HG02623 (cell line): Measurements from ENCODE around the gene RABGEF1.
"Not testable (repeated sequence)": the region's sequence is repeated elsewhere in the genome, so short reads cannot be mapped to it uniquely, and the experiment has no call there.

Source experiments
- ATAC-seq: cut with Tn5 transposase; IDR thresholded peaks from one replicate; pipeline ENCODE4 v1.9.1; 2021; ENCODE audit warnings: moderate library complexity; ENCODE audit not compliant: unreplicated experiment

The RABGEF1 gene

GRCh38 chr7:66735154-66735553, 5.4 kb upstream of the RABGEF1 start:
- ATAC-seq: no peak

GRCh38 chr7:66735850-66736249, 4.7 kb upstream of the RABGEF1 start:
- ATAC-seq: no peak

DNA sequence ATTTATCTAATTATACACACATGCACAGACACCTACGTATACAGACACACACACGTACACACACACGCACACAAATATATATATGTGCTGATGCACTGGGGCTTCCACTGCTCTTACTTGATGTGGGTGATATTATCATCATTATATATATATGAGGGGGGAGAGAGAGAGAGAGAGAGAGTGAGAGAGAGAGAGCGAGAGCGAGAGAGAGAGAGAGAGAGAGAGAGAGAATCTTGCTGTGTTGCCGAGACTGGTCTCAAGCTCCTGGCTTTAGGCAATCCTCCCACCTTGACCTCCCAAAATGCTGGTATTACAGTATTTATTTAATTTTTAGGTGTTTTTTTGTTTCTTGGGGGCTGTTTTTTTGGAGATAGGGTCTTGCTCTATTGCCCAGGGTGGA, 3.6 kb upstream of the RABGEF1 start:
- no peak for ATAC-seq

GRCh38 chr7:66737667-66738066, 2.9 kb upstream of the RABGEF1 start:
- ATAC-seq: no peak

- no peak for ATAC-seq
These were observed 1.1 kb upstream of the RABGEF1 start for GRCh38 chr7:66739477-66739876.

- no peak for ATAC-seq
These were observed 606 bp upstream of the RABGEF1 start for GRCh38 chr7:66739953-66740301.

- ATAC-seq: peak; percentile 33
These were observed 612 bp downstream of the RABGEF1 start for GRCh38 chr7:66740980-66741709.

GRCh38 chr7:66741710-66742049, 1.1 kb downstream of the RABGEF1 start:
- ATAC-seq: no peak

DNA sequence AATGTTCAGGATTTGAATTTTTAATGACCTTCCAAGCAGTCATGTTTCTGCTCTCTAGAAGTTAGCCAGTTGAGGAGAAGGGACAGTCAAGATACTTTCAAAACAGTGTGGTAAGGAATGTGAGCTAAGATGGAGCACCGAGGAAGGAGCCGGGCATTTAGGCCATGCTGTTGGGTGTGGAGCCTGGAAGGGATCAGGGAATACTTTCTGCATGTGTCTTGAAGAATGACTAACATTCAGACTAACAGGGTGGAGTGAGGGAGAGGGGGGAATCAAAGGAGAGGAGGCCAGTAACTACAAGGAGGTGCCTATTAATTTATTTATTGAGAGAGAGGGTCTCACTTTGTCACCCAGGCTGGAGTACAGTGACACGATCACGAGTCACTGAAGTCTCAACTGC, 1.8 kb downstream of the RABGEF1 start:
- ATAC-seq: not testable (repeated sequence)

DNA sequence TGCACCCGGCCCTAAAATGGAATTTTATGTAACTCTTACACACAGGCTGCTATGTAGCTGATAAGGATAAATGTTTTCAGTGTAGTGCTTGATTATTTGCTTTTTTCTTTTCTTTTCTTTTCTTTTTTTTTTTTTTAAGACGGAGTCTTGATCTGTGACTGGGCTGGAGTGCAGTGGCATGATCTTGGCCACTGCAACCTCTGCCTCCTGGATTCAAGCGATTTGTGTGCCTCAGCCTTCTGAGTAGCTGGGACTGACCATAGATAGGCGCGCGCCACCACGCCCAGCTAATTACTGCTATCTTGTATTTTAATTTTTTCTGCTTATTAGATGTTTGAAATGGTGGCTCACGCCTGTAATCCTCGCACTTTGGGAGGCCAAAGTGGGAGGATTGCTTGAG, 3.4 kb downstream of the RABGEF1 start:
- ATAC-seq: no peak

GRCh38 chr7:66747385-66747784, 6.9 kb downstream of the RABGEF1 start:
- ATAC-seq: no peak

- ATAC-seq: no peak
These were observed 7.5 kb downstream of the RABGEF1 start for GRCh38 chr7:66747881-66748511.

DNA sequence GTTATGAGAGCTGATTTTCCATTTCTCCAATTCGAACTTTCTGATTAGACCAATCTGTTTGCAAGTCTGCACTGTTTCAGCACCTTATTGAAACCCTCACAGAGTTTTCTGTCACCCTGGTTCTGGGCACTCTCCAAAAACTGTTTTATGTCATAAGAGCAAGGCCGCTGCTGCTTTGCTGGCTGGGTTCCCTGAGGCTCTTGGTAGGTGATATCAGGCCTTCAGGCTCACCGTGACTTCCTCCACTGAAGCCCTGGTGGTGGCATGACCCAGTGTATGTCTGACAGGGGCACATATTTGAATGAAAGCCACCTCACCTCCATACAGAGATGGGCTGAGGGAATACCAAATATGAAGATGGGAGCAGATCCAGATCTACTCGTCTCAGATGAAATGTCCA, 8.3 kb downstream of the RABGEF1 start:
- ATAC-seq: no peak

DNA sequence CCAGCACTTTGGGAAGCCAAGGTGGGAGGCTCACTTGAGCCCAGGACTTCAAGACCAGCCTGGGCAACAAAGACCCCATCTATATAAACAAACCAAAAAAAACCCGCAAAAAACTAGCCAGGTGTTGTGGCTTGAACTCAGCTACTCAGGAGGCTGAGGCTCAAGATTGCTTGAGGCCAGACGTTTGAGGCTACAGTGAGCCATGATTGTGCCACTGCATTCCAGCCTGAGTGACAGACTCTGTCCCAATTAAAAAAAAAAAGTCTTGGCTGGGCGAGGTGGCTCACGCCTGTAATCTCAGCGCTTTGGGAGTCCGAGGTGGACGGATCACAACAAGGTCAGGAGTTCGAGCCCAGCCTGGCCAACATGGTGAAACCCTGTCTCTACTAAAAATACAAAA, 11.4 kb downstream of the RABGEF1 start:
- no peak for ATAC-seq

DNA sequence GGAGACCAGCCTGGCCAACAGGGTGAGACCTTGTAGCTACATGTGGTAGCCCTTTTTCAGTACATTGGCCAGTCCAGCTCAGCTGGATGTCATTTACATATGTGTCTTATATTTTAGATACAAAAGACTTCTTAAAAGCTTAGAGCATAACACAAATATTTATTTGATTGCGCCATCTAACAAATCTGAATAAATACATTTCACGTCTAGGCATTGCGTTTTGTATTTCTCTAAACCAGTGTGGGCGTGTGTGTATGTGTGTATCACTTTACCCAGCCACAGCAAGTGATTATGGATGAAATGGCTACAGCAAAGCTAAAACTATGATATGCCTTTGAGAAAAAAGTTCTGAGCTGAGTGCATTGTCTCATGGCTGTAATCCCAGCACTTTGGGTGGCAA, 14.0 kb downstream of the RABGEF1 start:
- ATAC-seq: no peak

GRCh38 chr7:66755059-66755458, 14.5 kb downstream of the RABGEF1 start:
- ATAC-seq: not testable (repeated sequence)

DNA sequence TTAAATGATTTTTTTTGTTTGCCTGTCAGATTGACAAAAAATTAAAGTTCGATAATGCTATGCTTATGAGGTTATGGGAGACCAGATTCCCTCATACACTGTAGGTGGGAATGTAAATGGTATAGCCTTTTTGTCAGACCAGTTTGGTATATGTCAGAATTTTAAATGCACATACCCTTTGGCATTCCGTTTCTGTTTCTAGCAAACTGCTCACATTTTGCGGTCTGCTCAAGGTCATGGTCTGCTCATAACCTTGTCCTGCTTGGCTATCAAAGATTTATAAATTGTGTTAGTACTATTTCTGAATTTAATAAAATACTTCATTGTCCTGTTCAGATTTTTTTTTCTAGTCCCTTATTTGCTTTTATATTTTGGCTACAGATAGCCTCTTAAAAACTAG, 15.7 kb downstream of the RABGEF1 start:
- not testable (repeated sequence) for ATAC-seq

- ATAC-seq: no peak
These were observed 16.4 kb downstream of the RABGEF1 start for GRCh38 chr7:66756889-66757288.

DNA sequence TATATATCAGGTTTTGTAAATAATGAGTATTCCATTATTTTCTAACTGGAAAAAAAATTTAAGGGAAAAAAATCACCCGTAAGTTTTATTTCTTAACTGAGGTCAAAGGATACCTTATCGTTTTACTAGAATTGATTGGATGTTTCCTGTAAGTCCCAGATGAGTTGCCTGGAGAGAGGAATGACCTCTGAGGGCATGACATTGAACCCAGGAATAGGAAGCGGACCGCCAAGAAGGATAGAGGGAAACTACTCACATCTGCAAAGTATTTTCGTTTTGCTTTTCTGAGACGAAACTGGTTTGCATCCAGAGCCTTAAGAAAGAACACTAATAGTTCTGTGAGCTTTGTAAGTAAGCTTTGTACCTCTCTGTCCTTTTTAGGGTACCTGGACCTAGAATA, 17.4 kb downstream of the RABGEF1 start:
- no peak for ATAC-seq

- peak; percentile 88 for ATAC-seq
These were observed 18.6 kb downstream of the RABGEF1 start for GRCh38 chr7:66758950-66759628.

GRCh38 chr7:66763183-66763582, 22.6 kb downstream of the RABGEF1 start:
- ATAC-seq: not testable (repeated sequence)

DNA sequence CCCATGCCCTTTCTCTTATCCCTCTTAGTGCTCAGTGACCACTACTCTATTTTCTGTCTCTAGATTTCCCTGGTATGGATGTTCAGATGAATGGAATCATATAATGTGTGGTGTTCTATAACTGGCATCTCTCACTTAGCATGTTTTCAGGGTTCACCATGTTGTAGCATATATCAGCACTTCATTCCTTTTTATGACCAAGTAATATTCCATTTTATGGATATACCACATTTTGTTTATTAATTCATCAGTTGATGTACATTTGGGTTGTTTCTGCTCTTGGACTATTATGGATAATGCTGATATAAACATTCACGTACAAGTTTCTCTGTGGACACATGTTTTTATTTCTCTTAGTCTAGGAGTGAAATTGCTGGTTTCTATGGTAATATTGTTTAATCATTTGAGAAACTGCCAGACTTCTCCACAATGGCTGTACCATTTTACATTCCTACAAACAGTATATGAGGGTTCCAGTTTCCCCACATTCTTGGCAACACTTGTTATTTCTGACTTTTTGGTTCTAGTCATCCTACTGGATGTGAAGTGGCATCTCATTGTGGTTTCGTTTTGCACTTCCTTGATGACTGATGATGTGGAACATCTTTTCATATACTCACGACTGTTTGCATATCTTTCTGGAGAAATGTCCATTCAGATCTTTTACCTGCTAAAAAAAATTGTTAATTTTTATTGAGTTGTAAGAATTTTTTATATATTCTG, 23.3 kb downstream of the RABGEF1 start:
- not testable (repeated sequence) for ATAC-seq
